GM18519 (cell line): ENCODE measurements around the gene DCDC1.
A peak's percentile ranks its signal among the peaks of the same experiment; 100 is the strongest.

ENCODE experiments used
- ATAC-seq: cut with Tn5 transposase; IDR thresholded peaks from one replicate; pipeline ENCODE4 v1.9.1; 2021; ENCODE audit warnings: mild to moderate bottlenecking, moderate library complexity; ENCODE audit not compliant: unreplicated experiment, low FRiP score

The DCDC1 gene

GRCh38 chr11:31237819-31238760 lies 131.4 kb downstream of the DCDC1 start:
- no peak for ATAC-seq

GRCh38 chr11:31236143-31236542 lies 133.4 kb downstream of the DCDC1 start:
- ATAC-seq: no peak

- ATAC-seq: no peak
These were observed 136.1 kb downstream of the DCDC1 start for GRCh38 chr11:31233425-31233824.

GRCh38 chr11:31231601-31232000 lies 137.9 kb downstream of the DCDC1 start:
- no peak for ATAC-seq

- no peak for ATAC-seq
These were observed 150.7 kb downstream of the DCDC1 start for GRCh38 chr11:31218847-31219246.

GRCh38 chr11:31214372-31214771 lies 155.2 kb downstream of the DCDC1 start:
- ATAC-seq: no peak

- no peak for ATAC-seq
These were observed 170.2 kb downstream of the DCDC1 start for GRCh38 chr11:31199378-31199777.

- ATAC-seq: no peak
These were observed 195.4 kb downstream of the DCDC1 start for GRCh38 chr11:31173926-31174680.

- ATAC-seq: peak; percentile 77
These were observed 208.8 kb downstream of the DCDC1 start for GRCh38 chr11:31160504-31161422.

- no peak for ATAC-seq
These were observed 218.7 kb downstream of the DCDC1 start for GRCh38 chr11:31150841-31151240.

GRCh38 chr11:31150011-31150410 lies 219.5 kb downstream of the DCDC1 start:
- ATAC-seq: no peak

GRCh38 chr11:31141789-31142188 lies 227.8 kb downstream of the DCDC1 start:
- ATAC-seq: no peak

- ATAC-seq: no peak
These were observed 230.1 kb downstream of the DCDC1 start for GRCh38 chr11:31139479-31139878.

- ATAC-seq: no peak
These were observed 236.8 kb downstream of the DCDC1 start for GRCh38 chr11:31132531-31133421.

- no peak for ATAC-seq
These were observed 237.8 kb downstream of the DCDC1 start for GRCh38 chr11:31131760-31132159.

GRCh38 chr11:31127290-31127689 lies 242.2 kb downstream of the DCDC1 start:
- no peak for ATAC-seq

- ATAC-seq: no peak
These were observed 249.1 kb downstream of the DCDC1 start for GRCh38 chr11:31120428-31120827.

- no peak for ATAC-seq
These were observed 251.0 kb downstream of the DCDC1 start for GRCh38 chr11:31118566-31118965.

- no peak for ATAC-seq
These were observed 252.5 kb downstream of the DCDC1 start for GRCh38 chr11:31117038-31117437.

- no peak for ATAC-seq
These were observed 255.1 kb downstream of the DCDC1 start for GRCh38 chr11:31114442-31114841.
